ENCODE results near the gene SLC25A17.
A peak's percentile ranks its signal among the peaks of the same experiment; 100 is the strongest.

The SLC25A17 gene

DNA sequence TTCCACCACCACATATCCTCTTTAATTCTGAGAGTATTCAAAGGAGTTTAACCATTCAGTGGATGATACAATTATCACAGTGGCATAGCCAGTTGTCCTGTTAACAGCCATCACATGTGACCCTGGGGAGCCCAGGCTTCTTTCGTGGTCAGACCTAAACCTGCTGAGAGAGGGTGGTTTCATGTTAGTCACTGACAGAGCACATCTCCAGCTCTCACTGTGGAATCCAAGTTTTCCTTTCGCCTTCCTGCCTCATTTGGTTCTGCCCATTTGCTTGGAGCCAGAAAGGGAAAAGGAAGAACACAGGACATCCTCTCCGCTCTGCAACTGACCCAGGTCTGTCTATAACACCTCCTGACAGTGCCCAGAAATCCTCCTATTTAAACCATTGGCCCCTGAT is 79.4 kb downstream of the SLC25A17 start:
- Histone ChIP-seq H3K4me1 (no peaks in the 10 kb centered on the region), H3K4me3 (no peak overlapping the region), H3K27ac (no peak overlapping the region), H3K36me3 (no peaks in the 10 kb centered on the region), H3K27me3 (no peaks in the 10 kb centered on the region), H3K9me3 (no peaks in the 10 kb centered on the region)
- TF ChIP-seq CTCF (IDR thresholded peaks at IDR 0.05), result no peak
- intact Hi-C loops (cut with DNase I; ENCODE audit: low total_unique reads), result no loop called here
- DNase-seq, result no peak

DNA sequence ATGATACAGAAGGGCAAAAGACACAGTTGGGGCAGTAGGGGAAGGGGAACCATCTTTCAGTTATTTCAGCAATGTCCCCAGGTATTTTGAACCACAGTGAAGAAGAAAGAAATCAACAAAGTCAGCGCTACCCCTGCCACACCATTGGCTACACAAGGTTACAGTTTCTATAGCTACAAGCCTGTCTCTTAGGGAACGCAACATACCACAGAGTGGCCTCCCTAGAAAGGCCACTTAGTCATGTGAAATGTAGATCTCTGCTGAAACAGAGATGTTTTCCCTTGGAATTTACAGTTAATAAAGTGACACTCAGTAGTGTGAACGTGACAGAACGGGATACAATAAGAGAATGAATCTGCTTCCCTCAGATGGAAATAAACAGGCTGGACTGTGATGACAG is 85.2 kb downstream of the SLC25A17 start:
- H3K36me3 ChIP-seq, result no peaks in the 10 kb centered on the region
- no peak for DNase-seq
- no peaks in the 10 kb centered on the region for H3K27me3 ChIP-seq
- intact Hi-C loops (cut with DNase I; ENCODE audit: low total_unique reads), result no loop called here
- H3K27ac ChIP-seq, result no peak overlapping the region
- H3K9me3 ChIP-seq, result no peaks in the 10 kb centered on the region
- TF ChIP-seq CTCF (IDR thresholded peaks at IDR 0.05), result no peak
- H3K4me1 ChIP-seq, result peaks cover 0 to 11% (median 9%) of the 10 kb centered on the region in 4 donors
- H3K4me3 ChIP-seq, result no peak overlapping the region

GRCh38 chr22:40732999-40733292 is 86.2 kb downstream of the SLC25A17 start:
- no peaks in the 10 kb centered on the region for H3K9me3 ChIP-seq
- H3K4me3 ChIP-seq, result no peak overlapping the region
- no peak for DNase-seq
- intact Hi-C loops (cut with DNase I; ENCODE audit: low total_unique reads), result no loop called here
- H3K27ac ChIP-seq, result no peak overlapping the region
- no peak for TF ChIP-seq CTCF (IDR thresholded peaks at IDR 0.05)
- H3K27me3 ChIP-seq, result no peaks in the 10 kb centered on the region
- peaks cover 0 to 11% (median 9%) of the 10 kb centered on the region in 4 donors for H3K4me1 ChIP-seq
- H3K36me3 ChIP-seq, result no peaks in the 10 kb centered on the region

GRCh38 chr22:40729284-40729683 is 89.9 kb downstream of the SLC25A17 start:
- Histone ChIP-seq H3K27ac (no peak overlapping the region), H3K4me3 (no peak overlapping the region), H3K9me3 (no peaks in the 10 kb centered on the region), H3K36me3 (no peaks in the 10 kb centered on the region), H3K4me1 (peaks cover 0 to 11% (median 9%) of the 10 kb centered on the region in 4 donors), H3K27me3 (no peaks in the 10 kb centered on the region)
- no peak for DNase-seq
- no peak for TF ChIP-seq CTCF (IDR thresholded peaks at IDR 0.05)
- intact Hi-C loops (cut with DNase I; ENCODE audit: low total_unique reads), result no loop called here

DNA sequence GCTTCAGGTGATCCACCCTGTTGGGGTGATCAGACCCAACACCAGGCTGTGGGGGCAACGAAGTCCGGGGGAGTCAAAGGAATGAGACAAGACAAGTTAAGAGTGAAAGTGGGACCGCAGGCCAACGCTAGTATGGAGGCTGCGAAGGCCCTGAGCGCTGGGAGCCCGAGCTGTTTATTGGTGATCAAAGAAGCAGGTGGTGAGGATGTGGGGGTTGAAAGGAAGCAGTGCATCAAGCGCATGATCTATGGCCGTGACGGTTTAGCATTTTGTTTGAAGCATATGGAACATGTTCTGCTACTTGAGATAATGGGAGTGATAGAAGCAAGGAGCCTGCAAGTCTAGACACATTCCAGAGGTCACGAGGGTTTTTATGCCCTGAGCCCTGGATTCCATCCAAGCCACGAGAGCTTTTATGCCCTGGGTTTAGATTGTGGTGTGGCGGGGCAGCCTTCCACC is 90.4 kb downstream of the SLC25A17 start:
- Histone ChIP-seq H3K36me3 (no peaks in the 10 kb centered on the region), H3K27me3 (no peaks in the 10 kb centered on the region), H3K4me3 (no peak overlapping the region), H3K27ac (no peak overlapping the region), H3K9me3 (no peaks in the 10 kb centered on the region), H3K4me1 (peaks cover 0 to 11% (median 9%) of the 10 kb centered on the region in 4 donors)
- intact Hi-C loops (cut with DNase I; ENCODE audit: low total_unique reads), result no loop called here
- TF ChIP-seq CTCF (IDR thresholded peaks at IDR 0.05), result no peak
- no peak for DNase-seq

GRCh38 chr22:40727964-40728615 is 91.1 kb downstream of the SLC25A17 start:
- DNase-seq, result peak in 1 of 2 donors; percentile 28
- Histone ChIP-seq H3K4me1 (peaks cover 0 to 9% (median 8%) of the 10 kb centered on the region in 4 donors), H3K27ac (no peak overlapping the region), H3K27me3 (no peaks in the 10 kb centered on the region), H3K36me3 (no peaks in the 10 kb centered on the region), H3K9me3 (no peaks in the 10 kb centered on the region), H3K4me3 (no peak overlapping the region)
- TF ChIP-seq CTCF (IDR thresholded peaks at IDR 0.05), result no peak
- intact Hi-C loops (cut with DNase I; ENCODE audit: low total_unique reads), result no loop called here
